BE2C (cell line): ENCODE measurements around the gene GPATCH4.
"Not testable (repeated sequence)": the region's sequence is repeated elsewhere in the genome, so short reads cannot be mapped to it uniquely, and the experiment has no call there.

Source experiments
- DNase-seq: peaks from one replicate; pipeline ENCODE4 v3.0.0-alpha.2; 2020
- H3K27me3 ChIP-seq: fragments of 250-450 bp; sonication (Bioruptor Pico); 2 replicates; pipeline ENCODE4 v1.5.1; 2020; ENCODE audit warnings: mild to moderate bottlenecking
- H3K36me3 ChIP-seq: fragments of 250-450 bp; sonication (Bioruptor Pico); 2 replicates; pipeline ENCODE4 v1.5.1; 2020; ENCODE audit warnings: mild to moderate bottlenecking
- H3K4me1 ChIP-seq: fragments of 250-450 bp; sonication (Bioruptor Pico); 2 replicates; pipeline ENCODE4 v1.5.1; 2020
- H3K4me3 ChIP-seq: 2 replicates; pipeline ENCODE4 v1.5.1; 2011; ENCODE audit warnings: low read depth, low read length
- H3K9me3 ChIP-seq: fragments of 250-450 bp; sonication (Bioruptor Pico); 2 replicates; pipeline ENCODE4 v1.5.1; 2020
- CTCF ChIP-seq: IDR thresholded peaks from 2 replicates; pipeline ENCODE4 v1.5.1; 2012; ENCODE audit warnings: mild to moderate bottlenecking, low read depth, low read length

The GPATCH4 gene

GRCh38 chr1:156559797-156560385 lies 41.4 kb downstream of the GPATCH4 start:
- Histone ChIP-seq H3K36me3 (peaks cover 14% of the 10 kb centered on the region), H3K4me1 (no peaks in the 10 kb centered on the region; the same call in 1 of the 2 replicates), H3K9me3 (no peaks in the 10 kb centered on the region), H3K27me3 (no peaks in the 10 kb centered on the region), H3K4me3 (no peak overlapping the region)
- DNase-seq, result no peak
- TF ChIP-seq CTCF, result no peak

- H3K9me3 ChIP-seq, result no peaks in the 10 kb centered on the region
- peaks cover 13% of the 10 kb centered on the region for H3K36me3 ChIP-seq
- no peak overlapping the region for H3K4me3 ChIP-seq
- H3K27me3 ChIP-seq, result no peaks in the 10 kb centered on the region
- TF ChIP-seq CTCF, result no peak
- DNase-seq, result no peak
- no peaks in the 10 kb centered on the region; the same call in 1 of the 2 replicates for H3K4me1 ChIP-seq
These were observed 42.0 kb downstream of the GPATCH4 start for GRCh38 chr1:156559086-156559796.

GRCh38 chr1:156556354-156556753 lies 44.9 kb downstream of the GPATCH4 start:
- Histone ChIP-seq H3K36me3 (peaks cover 12% of the 10 kb centered on the region), H3K4me3 (no peak overlapping the region), H3K9me3 (no peaks in the 10 kb centered on the region), H3K4me1 (no peaks in the 10 kb centered on the region; the same call in 1 of the 2 replicates), H3K27me3 (no peaks in the 10 kb centered on the region)
- no peak for TF ChIP-seq CTCF
- peak; percentile 20 for DNase-seq

- Histone ChIP-seq H3K36me3 (peaks cover 12% of the 10 kb centered on the region), H3K27me3 (no peaks in the 10 kb centered on the region), H3K9me3 (no peaks in the 10 kb centered on the region), H3K4me3 (no peak overlapping the region), H3K4me1 (no peaks in the 10 kb centered on the region; the same call in 1 of the 2 replicates)
- TF ChIP-seq CTCF, result no peak
- no peak for DNase-seq
These were observed 45.6 kb downstream of the GPATCH4 start for GRCh38 chr1:156555715-156556114.

- H3K4me1 ChIP-seq, result no peaks in the 10 kb centered on the region
- H3K36me3 ChIP-seq, result peaks cover 11% of the 10 kb centered on the region
- TF ChIP-seq CTCF, result no peak
- DNase-seq, result no peak
- H3K27me3 ChIP-seq, result no peaks in the 10 kb centered on the region
- H3K4me3 ChIP-seq, result no peak overlapping the region
- no peaks in the 10 kb centered on the region for H3K9me3 ChIP-seq
These were observed 46.3 kb downstream of the GPATCH4 start for GRCh38 chr1:156554971-156555370.

- no peak for TF ChIP-seq CTCF
- no peaks in the 10 kb centered on the region for H3K9me3 ChIP-seq
- H3K4me1 ChIP-seq, result no peaks in the 10 kb centered on the region
- DNase-seq, result no peak
- no peaks in the 10 kb centered on the region for H3K27me3 ChIP-seq
- peaks cover 4% of the 10 kb centered on the region; the same call in 1 of the 2 replicates for H3K36me3 ChIP-seq
- H3K4me3 ChIP-seq, result no peak overlapping the region
These were observed 47.3 kb downstream of the GPATCH4 start for GRCh38 chr1:156553860-156554485.

- H3K27me3 ChIP-seq, H3K4me3 ChIP-seq, DNase-seq, H3K36me3 ChIP-seq, H3K9me3 ChIP-seq, H3K4me1 ChIP-seq: not testable (repeated sequence)
These were observed 48.3 kb downstream of the GPATCH4 start for GRCh38 chr1:156552937-156553336.
